Measurements from ENCODE around the gene ALDH16A1. TPM values are rescaled to one million over a fixed set of nuclear protein-coding genes. Genes with fewer than 3 reads are reported as not detected.

Gene ALDH16A1
- total and polyA plus RNA-seq, 2 donors (not counting 3 experiments of a cell fraction or from before 2014, with no cell fraction given) = 27.6 to 33.2 TPM

- BruUV-seq (replicated peaks) = no TSS peak
- Histone ChIP-seq H4K20me1 (replicated peaks; ENCODE audit: control insufficient read depth, extremely low read depth, insufficient read depth, low read length) (no peaks in the 10 kb centered on the region), H3K27ac (ENCODE audit: insufficient read depth, low read depth, low read length) (no peak overlapping the region), H3K4me1 (ENCODE audit: control insufficient read depth, extremely low read depth, insufficient read depth, low read length) (peaks cover 3% of the 10 kb centered on the region), H3K36me3 (ENCODE audit: control insufficient read depth in 2 of 2, extremely low read depth in 1 of 2, insufficient read depth in 2 of 2, low read length in 2 of 2) (no peaks in the 10 kb centered on the region), H3K9ac (replicated peaks; ENCODE audit: extremely low read depth, insufficient read depth, low read length) (no peak overlapping the region), H3K27me3 (ENCODE audit: control insufficient read depth in 2 of 2, insufficient read depth in 2 of 2, low read length in 2 of 2) (peaks cover 58 to 69% of the 10 kb centered on the region in 2 experiments), H2AFZ (ENCODE audit: low read depth, low read length) (no peak overlapping the region), H3K4me2 (ENCODE audit: insufficient read depth, low read length) (no peak overlapping the region), H3K9me3 (replicated peaks; ENCODE audit: control insufficient read depth, insufficient read depth, low read length) (no peaks in the 10 kb centered on the region), H3K4me3 (replicated peaks in 1 of 3; ENCODE audit: insufficient read depth in 1 of 3, low read depth in 1 of 3, low read length in 3 of 3) (no peak overlapping the region), H3K9me1 (replicated peaks; ENCODE audit: control insufficient read depth, extremely low read depth, insufficient read depth, low read length) (no peaks in the 10 kb centered on the region), H3K79me2 (ENCODE audit: control insufficient read depth, insufficient read depth, low read length) (no peaks in the 10 kb centered on the region)
- DNase-seq (ENCODE audit: low read depth, low spot score) (no peak), FAIRE-seq (no peak)
- CTCF ChIA-PET = interaction anchor here (0.9 to 1.5 kb wide), 4 partner anchors 12 to 112 kb away, joined by 3 to 4 read pairs (median 3); partner anchors contain the start of gene DKKL1
- TF ChIP-seq, protein P1, sequence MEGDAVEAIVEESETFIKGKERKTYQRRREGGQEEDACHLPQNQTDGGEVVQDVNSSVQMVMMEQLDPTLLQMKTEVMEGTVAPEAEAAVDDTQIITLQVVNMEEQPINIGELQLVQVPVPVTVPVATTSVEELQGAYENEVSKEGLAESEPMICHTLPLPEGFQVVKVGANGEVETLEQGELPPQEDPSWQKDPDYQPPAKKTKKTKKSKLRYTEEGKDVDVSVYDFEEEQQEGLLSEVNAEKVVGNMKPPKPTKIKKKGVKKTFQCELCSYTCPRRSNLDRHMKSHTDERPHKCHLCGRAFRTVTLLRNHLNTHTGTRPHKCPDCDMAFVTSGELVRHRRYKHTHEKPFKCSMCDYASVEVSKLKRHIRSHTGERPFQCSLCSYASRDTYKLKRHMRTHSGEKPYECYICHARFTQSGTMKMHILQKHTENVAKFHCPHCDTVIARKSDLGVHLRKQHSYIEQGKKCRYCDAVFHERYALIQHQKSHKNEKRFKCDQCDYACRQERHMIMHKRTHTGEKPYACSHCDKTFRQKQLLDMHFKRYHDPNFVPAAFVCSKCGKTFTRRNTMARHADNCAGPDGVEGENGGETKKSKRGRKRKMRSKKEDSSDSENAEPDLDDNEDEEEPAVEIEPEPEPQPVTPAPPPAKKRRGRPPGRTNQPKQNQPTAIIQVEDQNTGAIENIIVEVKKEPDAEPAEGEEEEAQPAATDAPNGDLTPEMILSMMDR (IDR thresholded peaks at IDR 0.05; ENCODE audit: extremely low read depth in 1 of 2, insufficient read depth in 1 of 2, low read depth in 1 of 2, low read length in 2 of 2) = no peak
- TF ChIP-seq MYC (IDR thresholded peaks at IDR 0.05; ENCODE audit: low read depth, low read length) = no peak
- TF ChIP-seq JUN (IDR thresholded peaks at IDR 0.05; ENCODE audit: borderline replicate concordance, insufficient read depth, insufficient read length, low read depth) = no peak
- TF ChIP-seq GATA2 (IDR thresholded peaks at IDR 0.05; ENCODE audit: insufficient read depth, insufficient read length, low read depth, low read length) = no peak
- POLR2A ChIA-PET = no interaction called here
- dilution Hi-C loops (cut with MboI; ENCODE audit: extremely low pct_ligation_motif_present, low sequenced_read_pairs) = no loop called here
- intact Hi-C loops (cut with micrococcal nuclease) = no loop called here
Measured at GRCh38 chr19:49439836-49440235, 13.2 kb upstream of the ALDH16A1 start.
